GM21529 (cell line): ENCODE data around the gene RASGRP3.
"Not testable (repeated sequence)": the region's sequence is repeated elsewhere in the genome, so short reads cannot be mapped to it uniquely, and the experiment has no call there.

ENCODE experiments used
- ATAC-seq: cut with Tn5 transposase; IDR thresholded peaks from one replicate; pipeline ENCODE4 v1.9.1; 2021; ENCODE audit not compliant: unreplicated experiment

Gene RASGRP3, protein sequence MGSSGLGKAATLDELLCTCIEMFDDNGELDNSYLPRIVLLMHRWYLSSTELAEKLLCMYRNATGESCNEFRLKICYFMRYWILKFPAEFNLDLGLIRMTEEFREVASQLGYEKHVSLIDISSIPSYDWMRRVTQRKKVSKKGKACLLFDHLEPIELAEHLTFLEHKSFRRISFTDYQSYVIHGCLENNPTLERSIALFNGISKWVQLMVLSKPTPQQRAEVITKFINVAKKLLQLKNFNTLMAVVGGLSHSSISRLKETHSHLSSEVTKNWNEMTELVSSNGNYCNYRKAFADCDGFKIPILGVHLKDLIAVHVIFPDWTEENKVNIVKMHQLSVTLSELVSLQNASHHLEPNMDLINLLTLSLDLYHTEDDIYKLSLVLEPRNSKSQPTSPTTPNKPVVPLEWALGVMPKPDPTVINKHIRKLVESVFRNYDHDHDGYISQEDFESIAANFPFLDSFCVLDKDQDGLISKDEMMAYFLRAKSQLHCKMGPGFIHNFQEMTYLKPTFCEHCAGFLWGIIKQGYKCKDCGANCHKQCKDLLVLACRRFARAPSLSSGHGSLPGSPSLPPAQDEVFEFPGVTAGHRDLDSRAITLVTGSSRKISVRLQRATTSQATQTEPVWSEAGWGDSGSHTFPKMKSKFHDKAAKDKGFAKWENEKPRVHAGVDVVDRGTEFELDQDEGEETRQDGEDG

DNA sequence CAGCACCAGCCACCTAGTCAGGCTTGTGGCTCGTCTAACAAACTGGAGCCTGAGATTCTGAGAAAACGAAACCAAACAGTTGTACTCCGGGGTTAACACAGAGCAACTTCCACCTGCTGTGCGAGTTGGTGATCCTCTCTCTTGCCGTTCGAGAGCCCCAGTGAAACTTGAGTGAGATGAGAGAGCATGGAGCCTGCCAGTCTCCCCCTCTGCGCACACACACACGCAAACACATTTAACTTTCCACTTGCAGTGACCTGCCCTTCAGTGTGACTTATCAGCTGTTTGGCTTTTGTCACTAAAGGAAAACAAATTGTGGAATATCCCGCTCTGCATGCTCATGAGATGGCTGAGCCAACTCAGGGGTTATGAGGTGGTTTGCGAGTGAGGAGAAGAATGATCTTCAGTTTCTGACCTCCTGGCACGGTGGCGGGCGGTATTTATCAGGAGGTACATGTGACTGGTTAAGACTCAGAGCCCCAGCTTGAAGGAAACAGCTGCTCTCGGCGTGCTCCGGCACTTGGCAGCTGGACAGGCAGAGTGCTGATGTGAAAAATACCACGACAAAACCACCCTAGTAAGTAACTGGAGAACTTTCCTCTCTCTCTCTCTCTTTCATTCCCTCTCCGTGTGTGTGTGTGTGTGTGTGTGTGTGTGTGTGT, at the start of gene RASGRP3:
RASGRP3 (plus strand) TSS at position 519 of the 662 bp plus-strand sequence. CDS start 38,488 bp downstream, outside the sequence.
- ATAC-seq = peak; percentile 48

DNA sequence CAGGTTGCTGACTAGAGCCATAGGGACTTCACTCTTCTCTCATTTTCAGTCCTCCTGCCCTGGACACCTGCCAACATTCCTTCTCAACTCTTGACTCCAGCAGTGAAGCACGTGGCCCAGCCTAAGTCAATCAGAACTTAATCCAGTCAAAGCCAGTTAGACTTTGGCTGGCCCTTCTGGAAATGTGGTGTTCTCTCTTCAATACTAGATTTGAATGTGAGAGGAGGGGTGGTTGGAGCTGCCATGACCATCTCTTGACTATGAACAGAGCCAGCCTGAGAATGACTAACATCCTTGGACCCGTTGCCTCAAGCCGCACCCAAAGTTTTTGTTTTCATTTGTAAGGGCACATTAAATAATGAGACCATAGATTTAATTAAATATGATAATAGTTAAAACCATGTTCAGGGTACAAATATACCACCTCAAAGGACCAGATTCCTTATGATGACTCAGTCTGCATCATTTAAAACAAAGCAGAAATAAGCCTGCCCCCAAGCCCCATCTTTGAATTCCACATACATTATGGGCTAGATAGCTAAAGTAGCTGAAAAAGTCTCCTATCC, 49.7 kb upstream of the RASGRP3 start:
- no peak for ATAC-seq

GRCh38 chr2:33430077-33430476, 46.4 kb upstream of the RASGRP3 start:
- ATAC-seq = no peak

- no peak for ATAC-seq
Measured at GRCh38 chr2:33430856-33431255, 45.6 kb upstream of the RASGRP3 start.

DNA sequence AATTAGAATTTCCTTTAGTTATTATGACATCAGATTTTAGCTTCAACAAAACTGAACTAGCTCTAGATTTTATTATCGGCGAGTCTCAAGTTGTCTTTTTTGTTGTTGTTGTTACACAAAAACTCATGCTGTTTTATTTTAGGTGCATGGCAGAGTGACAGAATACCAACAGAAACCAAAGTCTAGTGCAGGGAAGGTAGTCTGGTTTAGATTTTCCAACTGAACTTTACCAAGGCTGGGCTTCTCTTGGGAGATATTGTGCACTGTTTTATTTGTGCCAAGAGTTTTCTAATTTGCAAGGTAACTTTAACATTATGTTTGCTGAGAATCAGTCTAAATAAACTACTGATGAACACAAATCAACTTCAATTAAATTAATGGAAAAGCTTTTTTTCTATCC, 43.6 kb upstream of the RASGRP3 start:
- no peak for ATAC-seq

DNA sequence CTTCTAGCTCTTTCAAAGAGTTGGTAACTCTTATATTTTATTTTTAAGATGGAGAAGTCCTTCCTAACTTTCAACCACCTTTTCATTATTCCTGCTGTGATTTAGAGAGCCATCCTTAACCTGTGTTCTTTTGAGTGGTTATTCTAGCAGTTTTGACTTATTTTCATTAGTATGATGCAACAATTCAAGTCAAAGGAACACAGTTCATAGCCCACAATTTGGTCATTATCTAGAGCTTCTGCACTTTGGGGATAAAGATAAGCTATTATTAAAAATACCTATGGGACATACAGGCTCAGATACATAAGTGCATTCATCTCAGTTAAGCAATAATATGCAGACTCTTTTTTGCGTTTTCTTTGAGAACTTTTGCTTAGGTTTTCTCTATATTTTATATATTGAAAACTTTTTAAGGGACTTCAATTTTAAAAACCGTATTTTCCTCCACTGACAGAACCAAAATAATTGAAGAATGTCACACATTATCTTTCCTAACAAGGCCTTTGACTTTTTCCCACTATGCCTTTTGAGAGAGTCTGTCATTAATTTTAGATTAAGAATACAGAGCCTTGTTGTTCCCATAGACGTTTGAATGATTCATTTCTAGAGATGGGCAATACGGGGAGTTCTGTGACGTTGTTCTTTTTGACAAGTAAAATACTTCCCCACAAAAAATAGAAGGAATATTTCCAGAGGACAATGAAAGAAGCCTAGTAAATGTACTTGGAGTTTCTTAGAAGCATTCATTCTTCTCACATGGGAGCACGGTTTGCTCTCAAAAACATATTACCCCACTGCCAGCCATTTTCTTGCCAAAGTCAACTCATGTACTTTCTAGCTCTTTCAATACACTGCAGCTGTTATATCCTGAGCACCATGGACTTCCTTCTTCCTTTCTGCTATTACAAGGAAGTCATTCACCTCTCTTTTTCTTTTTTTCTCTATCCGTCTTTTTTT, 42.9 kb upstream of the RASGRP3 start:
- ATAC-seq = no peak

- no peak for ATAC-seq
Measured at GRCh38 chr2:33435518-33435917, 40.9 kb upstream of the RASGRP3 start.

- no peak for ATAC-seq
Measured at GRCh38 chr2:33436083-33436482, 40.4 kb upstream of the RASGRP3 start.

DNA sequence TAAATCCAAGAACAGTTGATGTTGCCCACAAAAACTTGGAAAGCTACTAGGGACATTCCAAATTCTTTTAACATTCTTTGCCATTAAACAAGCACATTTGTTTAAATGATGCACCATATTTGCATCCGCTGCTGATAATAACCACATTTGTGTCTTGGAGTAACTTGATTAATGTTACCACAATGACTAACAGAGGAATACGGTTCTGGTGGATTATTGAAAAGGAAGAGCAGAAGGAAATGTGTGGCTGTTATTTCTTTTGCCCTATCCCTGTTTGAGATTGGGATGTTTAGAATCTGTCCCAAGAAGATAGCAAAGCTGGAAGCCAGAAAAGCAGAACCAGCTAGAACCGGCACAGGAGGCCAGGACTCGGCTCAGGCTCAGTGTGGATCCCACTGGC, 39.2 kb upstream of the RASGRP3 start:
- no peak for ATAC-seq

GRCh38 chr2:33437815-33438214, 38.6 kb upstream of the RASGRP3 start:
- no peak for ATAC-seq

DNA sequence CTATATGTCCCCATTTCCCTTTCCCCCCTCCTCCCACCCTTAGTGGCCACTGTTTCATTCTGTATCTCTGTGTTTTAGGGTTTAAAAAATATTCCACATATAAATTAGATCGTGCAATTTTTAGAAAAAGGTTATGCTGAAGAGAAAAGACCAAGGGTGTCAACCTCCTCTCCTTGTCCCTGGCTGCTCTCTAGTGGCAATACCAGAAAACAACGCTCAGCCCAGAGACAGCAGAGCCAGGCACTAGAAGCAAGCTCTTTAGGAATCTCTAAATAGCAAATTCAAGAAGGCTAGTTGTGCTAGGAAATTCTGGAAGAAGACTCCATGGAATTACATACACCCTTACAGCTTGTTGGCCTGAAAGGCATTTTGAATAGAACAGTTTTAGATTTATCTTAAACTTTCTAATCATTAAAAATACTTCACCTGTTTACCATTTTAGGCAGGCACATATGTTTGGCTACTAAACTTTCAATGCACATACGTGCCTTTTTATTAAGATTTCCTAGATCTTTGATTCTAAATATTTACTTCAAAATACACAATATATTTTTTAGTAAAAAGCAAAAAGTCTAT, 35.1 kb upstream of the RASGRP3 start:
- ATAC-seq = peak; percentile 90

DNA sequence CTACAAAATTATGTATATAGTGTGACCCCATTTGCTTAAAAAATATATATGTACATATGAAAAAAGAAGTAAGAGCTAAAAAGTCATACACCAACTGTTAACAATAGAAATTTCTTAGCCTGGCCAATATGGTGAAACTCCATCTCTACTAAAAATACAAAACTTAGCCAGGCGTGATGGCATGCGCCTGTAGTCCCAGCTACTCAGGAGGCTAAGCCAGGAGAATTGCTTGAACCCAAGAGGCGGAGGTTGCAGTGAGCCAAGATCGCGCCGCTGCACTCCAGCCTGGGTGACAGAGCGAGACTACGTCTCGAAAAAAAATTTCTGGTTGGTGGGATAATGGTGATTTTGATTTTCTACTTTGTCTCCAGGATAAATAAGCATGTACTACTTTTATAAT, 34.4 kb upstream of the RASGRP3 start:
- ATAC-seq = not testable (repeated sequence)

GRCh38 chr2:33442528-33443079, 33.8 kb upstream of the RASGRP3 start:
- no peak for ATAC-seq

DNA sequence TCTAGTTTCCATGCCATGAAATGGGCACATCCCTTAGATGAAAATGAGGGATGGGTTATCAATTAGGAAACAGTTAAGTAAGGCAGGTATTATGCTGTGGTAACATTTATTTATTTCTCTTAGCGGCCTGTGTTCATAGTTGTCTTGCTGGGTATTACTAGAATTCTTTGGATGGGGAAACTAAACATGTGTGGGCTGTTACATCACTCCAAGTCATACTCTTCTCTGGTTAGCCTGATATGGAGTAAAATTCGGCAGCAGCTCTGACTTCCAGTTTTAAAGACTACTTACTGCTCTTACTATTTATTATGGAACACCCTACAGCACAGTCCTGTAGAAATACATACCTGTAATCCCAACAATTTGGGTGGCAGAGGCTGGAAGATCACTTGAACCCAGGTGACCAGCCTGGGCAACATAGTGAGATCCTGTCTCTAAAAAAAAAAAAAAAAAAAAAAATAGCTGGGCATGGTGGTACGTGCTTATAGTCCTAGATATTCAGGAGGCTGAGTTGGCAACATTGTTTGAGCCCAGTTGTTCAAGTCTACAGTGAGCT, 33.1 kb upstream of the RASGRP3 start:
- ATAC-seq = no peak

DNA sequence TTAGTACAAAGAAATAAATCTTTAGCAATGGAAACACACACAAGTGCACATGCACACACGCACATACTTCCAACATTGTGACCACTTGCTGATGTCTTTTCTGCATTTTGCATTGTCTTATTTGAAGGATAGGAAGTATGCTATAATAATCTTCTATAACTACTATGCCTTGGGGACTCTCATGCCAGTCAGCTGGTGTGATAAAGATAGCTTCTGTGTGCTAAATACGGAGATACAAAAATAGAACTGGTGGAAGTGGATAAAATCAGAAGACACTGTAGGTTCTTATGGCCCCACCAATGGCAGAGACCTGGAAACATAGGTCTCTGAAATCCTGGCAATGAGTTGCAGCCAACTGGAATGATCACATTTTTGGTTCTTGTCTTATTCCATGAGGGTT, 31.5 kb upstream of the RASGRP3 start:
- no peak for ATAC-seq

- ATAC-seq = no peak
Measured at GRCh38 chr2:33448220-33448899, 28.1 kb upstream of the RASGRP3 start.

GRCh38 chr2:33451214-33451613, 25.2 kb upstream of the RASGRP3 start:
- no peak for ATAC-seq

DNA sequence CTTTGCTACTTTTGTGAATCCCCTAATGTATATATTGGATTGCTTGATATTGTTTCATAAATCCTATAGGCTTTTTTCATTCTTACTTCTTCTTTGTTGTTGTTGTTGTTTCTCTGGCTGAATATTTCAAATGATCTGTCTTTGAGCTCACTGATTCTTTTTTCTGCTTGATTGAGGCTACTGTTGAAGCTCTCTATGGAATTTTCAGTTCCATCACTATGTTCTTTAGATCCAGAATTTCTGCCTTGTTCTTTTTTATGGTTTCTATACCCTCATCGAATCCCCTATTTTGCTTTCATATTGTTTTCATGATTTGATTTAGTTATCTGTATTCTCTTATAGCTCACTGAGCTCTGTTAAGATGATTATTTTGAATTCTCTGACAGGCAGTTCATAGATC, 24.6 kb upstream of the RASGRP3 start:
- no peak for ATAC-seq

- ATAC-seq = no peak
Measured at GRCh38 chr2:33452545-33452944, 23.9 kb upstream of the RASGRP3 start.
